Measurements from ENCODE around the gene ZNF280A.
"Not testable (repeated sequence)": the region's sequence is repeated elsewhere in the genome, so short reads cannot be mapped to it uniquely, and the experiment has no call there.

The ZNF280A gene

DNA sequence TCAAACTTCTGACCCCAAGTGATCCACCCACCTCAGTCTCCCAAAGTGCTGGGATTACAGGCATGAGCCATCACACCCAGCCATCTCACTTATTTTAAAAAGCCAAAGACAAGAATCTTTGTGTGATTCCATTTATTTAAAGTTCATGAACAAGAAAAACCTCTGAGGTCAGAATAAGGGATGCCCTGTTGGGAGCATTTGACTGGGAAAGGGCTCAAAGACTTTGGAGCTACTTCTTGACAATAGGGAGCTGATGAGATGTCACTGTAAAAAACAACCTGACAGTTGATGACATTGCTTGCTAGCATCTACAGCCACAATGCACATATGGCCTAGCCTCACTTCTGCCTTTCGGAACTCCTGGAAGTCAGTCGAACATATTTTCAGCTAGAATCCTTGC lies 6.5 kb downstream of the ZNF280A start:
- DNase-seq (ENCODE audit: low read depth), result no peak

DNA sequence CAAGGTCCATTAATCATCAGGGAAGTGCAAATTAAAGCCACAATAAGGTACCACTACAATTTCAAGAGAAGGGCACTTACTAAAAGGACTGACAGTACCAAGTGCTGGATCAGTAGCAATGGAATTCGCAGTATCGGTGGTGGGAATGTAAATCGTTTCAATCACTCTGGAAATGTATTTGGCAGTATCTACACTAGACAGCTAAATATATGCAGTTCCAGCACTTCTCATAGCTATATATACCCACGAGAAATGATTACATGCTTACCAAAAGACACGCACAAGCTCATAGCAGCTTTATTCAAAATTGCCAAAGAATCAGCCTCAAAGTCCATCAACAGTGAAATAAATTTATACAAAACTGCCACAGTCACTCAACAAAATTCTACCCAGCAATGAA lies 7.1 kb downstream of the ZNF280A start:
- DNase-seq (ENCODE audit: low read depth), result no peak

DNA sequence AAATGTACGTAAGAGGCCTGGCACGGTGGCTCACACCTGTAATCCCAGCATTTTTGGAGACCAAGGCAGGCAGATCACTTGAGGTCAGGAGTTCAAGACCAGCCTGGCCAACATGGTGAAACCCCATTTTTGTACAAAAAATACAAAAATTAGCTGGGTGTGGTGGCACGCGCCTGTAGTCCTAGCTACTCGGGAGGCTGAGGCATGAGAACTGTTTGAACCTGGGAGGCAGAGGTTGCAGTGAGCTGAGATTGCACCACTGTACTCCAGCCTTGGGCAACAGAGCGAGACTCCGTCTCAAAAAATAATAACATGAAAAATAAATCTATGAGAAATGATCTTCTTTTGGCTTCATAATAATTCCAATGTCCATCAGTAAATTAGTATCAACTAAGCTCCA lies 9.2 kb downstream of the ZNF280A start:
- not testable (repeated sequence) for DNase-seq (ENCODE audit: low read depth)

DNA sequence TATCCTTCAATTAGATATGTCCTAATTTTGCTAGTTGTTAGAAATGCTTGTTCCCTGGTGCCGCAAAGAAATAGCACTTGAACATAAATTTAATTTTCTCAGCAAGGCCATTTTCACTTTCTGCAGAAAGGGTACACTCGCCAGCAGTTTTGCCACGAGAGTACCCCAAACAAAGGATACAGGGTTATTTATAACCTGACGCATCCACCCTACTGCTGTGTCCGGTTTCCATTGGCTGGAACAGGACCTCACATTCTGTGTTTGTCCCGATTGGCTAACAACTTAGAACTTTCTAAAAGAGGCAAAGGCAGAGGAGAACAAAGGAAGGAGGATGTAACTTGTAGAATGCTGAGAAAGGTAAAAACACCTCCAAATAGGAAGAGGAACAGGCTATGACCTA lies 10.2 kb downstream of the ZNF280A start:
- DNase-seq (ENCODE audit: low read depth), result not testable (repeated sequence)

DNA sequence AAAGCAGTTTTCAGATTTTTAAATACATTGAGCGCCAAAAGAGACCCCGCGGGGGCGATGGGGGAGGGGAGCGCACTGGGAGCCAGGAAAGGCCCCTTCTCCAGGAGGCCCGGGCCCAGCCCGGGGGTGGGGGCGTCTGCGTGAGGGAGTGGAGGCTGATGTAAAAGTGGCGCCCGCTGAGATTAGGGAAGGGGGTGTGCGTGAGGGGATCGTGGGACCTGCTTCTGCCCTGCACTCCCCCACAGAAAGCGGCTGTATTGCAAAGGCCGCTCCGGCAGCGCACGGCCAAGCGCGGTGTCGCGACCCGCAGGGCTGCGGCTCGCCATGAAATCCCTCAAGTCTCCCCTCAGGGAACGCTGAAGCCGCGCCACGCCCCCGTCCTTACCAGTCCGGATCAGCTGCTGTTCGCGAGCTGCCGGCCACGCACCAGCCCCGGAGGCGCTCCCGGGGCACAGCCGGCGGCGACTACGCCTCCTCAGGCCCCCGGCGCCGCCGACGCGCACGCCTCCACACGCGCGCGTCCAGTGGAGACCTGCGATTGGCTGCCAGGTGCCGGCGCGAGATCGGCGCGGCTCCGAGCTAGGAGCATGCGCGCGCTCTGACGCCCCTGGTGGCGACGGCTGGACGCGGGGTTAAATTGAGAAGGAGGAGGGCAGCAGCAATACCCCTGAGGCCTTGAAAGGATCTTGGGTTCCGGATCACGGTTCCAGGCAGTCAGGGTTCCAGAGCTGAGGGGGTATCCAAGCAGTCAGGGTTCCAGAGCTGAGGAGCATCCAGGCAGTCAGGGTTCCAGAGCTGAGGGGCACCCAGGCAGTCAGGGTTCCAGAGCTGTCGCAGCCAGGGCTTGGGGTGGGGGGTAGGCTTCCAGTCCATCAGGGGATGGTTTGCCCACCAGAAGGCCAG lies 11.5 kb downstream of the ZNF280A start, which contains the start of gene ZNF280B:
TSS of gene ZNF280B (minus strand) at position 469 of the 903 bp plus-strand sequence. CDS start 19,344 bp downstream, outside the sequence.
- peak; percentile 68 for DNase-seq (ENCODE audit: low read depth)

DNA sequence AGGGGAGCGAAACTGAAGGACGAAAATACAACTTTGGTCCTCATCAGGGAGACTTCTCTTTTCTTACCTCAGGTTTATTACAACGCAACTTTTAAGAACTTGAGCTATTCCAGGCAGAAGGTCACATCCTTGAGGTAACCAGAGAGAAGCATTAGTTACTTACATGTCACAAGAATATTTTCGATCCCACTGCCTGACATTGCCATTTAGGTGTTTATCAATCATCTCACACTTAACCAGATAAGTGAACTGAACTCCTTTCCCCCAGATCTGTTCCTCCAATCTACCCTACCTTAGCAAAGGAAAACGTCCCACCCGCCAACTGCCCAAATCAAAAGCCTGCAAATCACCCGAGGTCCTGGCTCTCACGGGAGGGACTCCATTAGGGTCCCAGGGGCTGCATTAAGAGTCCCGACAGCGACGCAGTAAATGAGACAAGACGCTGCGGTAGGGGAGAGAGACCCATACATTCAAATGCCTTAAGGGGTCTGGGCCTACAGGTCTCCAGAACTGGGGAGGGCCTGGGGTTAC lies 12.3 kb downstream of the ZNF280A start:
- DNase-seq (ENCODE audit: low read depth), result no peak

DNA sequence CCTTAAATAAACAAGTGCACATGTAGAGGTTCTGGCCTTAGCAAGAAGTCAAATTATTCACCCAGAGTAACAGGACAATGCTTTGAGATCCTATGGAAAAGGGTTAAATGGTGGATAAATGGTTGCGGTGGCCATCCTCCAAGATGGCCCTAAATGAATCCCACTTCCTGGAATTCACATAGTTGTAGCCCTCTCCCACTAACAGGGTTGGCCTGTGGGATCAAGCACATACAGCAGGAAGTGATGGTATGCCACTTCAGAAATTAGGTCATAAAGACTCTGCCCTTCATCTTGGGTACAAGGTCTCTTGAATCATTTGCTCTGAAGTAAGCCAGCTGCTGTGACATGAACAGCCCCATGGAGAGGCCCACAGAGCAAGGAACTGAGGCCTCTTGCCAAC lies 13.3 kb downstream of the ZNF280A start:
- DNase-seq (ENCODE audit: low read depth), result no peak

DNA sequence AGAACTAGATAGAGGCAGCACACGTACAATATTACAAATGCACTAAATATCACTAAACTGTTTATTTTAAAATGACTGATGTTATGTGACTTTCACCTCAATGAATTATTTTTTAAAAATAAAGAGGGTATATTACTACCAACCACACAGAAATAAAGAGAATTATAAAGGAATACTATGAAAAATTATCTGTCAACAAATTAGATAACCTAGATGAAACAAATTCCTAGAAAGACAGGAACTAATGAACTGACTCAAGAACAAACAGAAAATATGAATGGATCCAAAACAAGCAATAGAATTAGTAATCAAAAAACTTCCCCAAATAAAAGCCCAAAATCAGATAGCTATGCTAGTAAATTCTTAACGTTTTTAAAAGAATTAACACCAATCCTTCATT lies 21.8 kb downstream of the ZNF280A start:
- DNase-seq (ENCODE audit: low read depth), result no peak

DNA sequence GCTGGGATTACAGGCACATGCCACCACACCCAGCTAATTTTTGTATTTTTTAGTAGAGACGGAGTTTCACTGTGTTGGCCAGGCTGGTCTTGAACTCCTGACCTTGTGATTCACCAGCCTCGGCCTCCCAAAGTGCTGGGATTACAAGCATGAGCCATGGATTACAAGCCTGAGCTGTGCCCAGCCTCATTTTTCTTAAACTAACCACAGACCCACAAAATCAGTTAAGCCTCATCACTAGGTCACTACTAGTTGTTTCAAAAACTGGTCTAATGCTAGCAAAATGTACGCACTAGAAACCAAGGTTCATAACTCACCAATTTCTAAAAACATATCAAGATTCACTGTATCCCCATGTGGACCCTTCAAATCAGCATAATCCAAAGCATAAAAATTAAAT lies 28.5 kb downstream of the ZNF280A start:
- DNase-seq (ENCODE audit: low read depth), result not testable (repeated sequence)

DNA sequence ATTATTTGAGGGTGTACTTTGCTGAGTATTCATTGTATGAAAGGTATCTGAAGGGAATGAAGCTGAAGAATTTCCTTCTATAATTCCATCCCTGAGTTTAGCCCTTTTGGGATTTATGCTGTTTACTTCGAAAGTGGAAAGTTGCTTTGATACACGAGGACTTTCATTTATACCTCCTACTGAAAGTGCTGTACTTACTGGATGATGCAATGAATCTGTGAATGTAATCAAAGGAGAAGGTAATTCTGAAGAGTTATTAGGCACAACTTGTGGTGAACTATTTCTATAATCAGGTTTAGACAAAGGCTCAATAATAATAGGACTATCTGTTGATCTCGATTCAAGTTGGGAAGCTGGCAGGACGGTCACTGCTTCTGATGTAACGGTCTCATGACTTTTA lies 31.3 kb downstream of the ZNF280A start:
- no peak for DNase-seq (ENCODE audit: low read depth)

DNA sequence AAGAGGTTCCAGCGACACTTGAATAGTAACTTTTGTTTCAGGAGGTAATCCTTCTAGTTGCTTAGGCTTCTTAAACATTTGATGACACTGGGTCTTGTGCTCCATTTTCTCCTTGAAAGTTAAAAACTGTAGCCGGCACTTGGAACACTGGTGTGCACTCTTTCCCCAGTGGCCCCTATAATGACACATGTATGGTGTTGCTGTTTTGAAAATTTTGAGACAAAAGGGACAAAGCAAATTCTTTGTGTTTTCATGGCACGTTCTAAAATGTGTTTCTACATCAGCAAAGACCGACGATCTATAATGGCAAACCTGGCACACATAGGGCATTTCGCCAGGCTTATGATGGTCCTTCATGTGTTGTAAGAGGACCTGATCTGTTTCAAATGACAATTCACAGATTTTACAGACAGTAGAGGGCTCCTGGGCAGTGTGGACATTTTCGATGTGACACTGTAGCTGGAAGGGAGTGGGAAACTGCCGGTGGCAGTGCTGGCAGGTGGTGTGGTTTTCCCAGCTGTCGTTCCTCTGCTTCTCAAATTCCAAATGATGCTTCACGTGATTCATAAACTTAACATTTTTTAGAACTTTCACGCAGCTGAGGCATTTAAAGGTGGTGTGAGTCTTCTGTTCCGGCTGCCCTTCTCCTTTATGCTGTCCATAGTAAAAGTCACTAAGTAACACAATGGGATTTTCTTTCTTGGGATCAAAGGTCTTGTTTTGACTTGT lies 32.0 kb downstream of the ZNF280A start:
- no peak for DNase-seq (ENCODE audit: low read depth)

DNA sequence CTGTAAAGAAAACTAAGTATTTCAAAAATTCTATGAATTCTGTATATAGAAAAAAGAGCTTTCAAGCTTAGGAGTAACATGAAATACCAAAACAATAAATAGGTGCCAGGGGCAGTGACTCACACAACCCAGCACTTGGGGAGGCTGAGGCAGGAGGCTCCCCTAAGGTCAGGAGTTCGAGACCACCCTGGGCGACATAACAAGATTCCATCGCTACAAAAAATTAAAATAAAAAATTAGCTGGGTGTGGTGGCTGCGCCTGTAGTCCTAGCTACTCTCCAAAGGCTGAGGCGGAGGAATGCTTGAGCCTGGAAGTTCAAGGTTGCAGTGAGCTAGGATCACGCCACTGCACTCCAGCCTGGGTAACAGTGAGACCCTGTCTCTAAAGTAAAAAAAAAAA lies 33.0 kb downstream of the ZNF280A start:
- DNase-seq (ENCODE audit: low read depth), result no peak

DNA sequence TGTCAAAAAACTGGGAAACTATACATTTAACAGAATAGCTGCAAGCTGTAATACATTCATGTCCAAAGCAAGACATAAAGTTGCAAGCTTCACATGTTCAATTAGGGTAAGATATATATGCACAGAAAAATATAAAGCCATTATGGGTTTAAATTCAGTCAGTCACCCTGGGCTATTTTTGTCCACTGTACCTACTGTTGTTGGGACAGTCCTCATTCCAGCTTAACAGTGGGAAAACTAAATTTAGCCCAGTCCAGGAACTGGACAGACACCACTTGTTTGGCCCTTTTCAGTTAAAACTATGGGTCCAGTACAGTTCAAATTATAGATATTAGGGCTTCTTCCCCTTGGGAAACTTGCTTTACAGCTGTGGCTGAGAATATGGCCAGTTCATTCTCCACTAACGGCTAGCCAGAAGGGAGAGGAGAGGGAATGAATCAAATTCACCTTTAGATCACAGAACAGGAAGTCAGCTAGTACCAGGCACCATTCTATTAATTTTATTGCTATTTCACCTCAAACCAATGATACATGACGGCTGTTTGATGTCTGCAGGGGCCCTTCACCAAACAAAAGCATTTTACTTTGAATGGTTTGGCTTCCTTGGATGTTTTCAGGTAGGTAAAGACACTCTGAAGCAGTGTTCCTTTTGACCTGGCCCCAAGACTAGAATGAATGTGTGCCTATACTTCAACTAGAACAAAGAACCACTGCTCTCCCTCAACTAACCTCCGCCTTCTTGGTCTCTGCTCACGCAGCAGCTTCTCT lies 33.8 kb downstream of the ZNF280A start:
- no peak for DNase-seq (ENCODE audit: low read depth)

DNA sequence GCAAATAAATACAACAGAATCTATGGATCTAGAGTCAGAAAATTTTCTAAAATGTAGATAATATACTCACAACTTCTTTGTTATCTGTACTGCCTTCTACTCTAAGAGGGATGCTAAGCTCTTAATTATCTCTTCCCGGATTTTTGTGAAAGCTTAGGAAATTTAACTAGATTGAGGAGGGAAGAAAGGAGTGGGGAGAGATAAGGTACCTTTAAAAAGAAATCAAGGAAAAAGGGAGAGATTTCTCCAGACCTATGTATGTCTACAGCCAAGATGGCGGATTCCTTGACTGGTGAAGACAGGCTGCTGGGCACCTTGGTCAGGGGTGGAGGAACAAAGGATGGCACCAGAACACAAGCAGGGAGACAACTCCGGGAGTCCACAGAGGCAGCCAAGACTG lies 34.5 kb downstream of the ZNF280A start:
- DNase-seq (ENCODE audit: low read depth), result no peak

DNA sequence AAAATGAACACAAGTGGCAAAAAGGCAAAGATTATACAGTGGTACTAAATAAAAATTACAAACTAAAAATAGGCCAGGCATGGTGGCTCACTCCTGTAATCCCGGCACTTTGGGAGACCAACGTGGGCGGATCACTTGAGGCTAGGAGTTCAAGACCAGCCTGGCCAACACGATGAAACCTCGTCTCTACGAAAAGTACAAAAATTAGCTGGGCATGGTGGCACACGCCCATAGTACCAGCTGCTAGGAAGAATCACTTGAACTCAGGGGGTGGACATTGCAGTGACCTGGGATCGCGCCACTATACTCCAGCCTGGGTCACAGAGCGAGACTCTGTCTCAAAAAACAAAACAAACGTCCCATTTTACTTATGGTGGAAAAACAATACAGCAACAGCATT lies 36.0 kb downstream of the ZNF280A start:
- no peak for DNase-seq (ENCODE audit: low read depth)

DNA sequence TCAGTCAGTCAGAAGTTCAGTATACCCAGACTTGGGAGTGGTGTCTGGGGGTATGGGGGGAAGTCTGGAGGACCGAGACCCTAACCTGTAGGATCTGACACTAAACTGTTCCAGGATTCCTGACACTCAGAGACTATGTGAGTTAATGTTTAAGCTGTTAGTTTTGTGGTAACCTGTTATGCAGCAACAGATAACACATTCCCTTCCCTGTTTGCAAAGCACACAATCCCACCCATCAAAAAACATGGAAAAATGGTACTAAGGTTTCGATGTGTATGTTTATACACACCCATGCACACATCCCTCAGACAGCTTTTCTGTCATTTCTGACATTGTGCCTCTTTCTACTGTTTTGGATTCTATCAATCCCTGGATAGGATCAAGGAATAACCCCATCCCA lies 39.1 kb downstream of the ZNF280A start:
- no peak for DNase-seq (ENCODE audit: low read depth)

DNA sequence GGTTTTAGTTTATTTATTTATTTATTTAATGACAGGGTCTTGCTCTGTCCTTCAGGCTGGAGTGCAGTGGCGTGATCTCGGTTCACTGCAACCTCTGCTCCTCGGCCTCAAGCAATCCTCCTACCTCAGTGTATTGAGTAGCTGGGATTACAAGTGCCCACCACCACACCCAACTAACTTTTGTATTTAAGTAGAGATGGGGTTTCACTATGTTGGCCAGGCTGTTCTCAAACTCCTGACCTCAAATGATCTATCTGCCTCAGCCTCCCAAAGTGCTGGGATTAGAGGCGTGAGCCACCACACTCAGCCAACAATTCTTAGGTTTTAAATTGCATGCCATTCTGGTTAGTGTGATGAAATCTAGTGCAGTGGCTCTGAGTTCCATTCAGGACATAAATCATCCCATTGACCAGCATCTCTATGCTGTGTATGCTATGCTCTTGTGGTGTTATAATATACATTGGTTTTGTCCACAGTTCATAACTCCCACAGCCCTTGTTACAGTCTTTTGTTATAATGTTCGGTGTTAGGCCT lies 40.0 kb downstream of the ZNF280A start:
- DNase-seq (ENCODE audit: low read depth), result no peak

DNA sequence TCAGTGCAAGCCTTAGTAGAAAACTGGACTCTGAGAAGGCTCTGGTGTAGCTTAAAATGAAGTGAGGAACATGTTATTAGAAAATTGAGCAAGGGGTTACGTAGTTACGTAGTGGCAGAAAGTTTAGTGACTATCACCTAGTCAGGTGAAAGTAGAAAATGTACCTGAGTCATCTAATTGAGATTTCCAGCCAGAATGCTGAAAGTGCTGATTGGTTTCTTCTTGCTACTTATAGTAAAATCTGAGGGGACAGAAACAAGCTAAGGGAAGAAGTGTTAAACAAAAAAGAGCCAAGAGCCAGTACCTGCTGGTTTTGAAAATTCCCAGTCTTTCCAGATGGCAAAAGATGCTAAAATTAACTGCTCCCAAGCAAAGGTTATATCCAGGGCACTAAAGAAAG lies 41.0 kb downstream of the ZNF280A start:
- no peak for DNase-seq (ENCODE audit: low read depth)

DNA sequence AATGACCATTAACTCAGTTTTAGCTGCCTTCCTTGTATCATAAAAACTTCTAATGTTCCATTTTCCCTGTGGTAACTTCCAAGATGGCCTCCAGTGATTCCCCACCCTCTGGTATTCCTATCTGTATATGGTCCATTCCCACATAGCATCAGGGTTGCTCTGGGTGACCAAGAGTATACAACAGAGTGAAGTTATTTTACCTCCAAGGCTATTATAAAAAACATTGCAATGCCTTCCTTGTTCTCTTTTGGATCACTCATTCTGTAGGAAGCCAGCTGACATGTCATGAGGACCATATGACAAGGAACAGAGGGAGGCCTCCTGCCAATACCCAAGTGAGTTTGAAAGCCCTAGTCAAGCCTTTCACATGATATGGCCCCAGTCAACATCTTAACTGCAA lies 41.6 kb downstream of the ZNF280A start:
- no peak for DNase-seq (ENCODE audit: low read depth)

DNA sequence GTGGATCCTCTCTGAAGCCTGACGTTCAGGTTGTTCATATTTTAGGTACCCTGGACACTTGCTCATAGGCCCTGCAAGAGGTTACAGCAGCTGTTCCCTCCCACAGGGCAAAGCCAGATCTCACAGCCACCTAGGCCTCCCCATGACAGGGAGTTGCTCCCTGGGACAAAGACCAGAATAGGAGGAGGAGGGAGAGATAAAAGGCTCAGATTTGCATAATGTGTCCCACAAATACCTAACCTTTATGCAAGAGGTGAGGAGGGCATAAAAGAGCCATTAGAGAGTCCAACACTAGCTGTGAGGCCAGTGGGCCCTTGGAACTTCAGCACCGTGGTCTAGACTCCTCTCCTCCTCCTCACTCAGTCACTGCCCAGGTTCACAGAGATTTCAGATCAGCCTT lies 45.3 kb downstream of the ZNF280A start:
- no peak for DNase-seq (ENCODE audit: low read depth)

DNA sequence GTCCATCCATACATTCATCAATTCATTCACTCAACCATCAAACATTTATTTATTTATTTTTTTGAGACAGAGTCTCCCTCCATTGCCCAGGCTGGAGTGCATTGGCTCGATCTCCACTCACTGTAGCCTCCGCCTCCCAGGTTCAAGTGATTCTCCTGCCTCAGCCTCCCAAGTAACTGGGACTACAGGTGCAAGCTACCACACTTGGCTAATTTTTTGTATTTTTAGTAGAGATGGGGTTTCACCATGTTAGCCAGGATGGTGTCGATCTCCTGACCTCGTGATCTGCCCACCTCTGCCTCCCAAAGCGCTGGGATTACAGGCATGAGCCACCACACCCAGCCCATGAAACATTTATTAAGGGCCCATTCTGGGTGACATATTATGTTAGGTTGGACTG lies 49.0 kb downstream of the ZNF280A start:
- not testable (repeated sequence) for DNase-seq (ENCODE audit: low read depth)

DNA sequence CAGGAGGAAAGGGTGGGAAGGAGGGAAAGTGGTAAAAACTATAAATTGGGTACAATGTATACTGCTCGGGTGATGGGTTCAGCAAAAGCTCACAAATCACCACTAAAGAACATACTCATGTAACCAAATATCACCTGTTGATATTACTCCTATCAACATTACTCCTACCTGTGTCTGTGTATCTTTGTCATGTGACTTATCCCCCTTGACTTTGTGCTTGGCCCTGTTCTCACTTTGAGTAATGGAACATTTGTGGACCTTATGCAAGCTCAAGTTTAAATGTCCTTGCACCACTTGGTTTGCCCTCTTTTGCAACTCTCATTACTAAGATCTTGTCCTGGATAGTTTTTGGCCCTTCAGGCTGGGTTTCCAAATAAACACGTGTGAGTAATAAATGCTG lies 50.5 kb downstream of the ZNF280A start:
- DNase-seq (ENCODE audit: low read depth), result no peak
